ENCODE results near the gene TRIM62. TPM values are rescaled to one million over a fixed set of nuclear protein-coding genes. Genes with fewer than 3 reads are reported as not detected.

Gene TRIM62
- total RNA-seq, 1 donor, result 3.9 TPM

GRCh38 chr1:33220676-33221384 is 39.0 kb upstream of the TRIM62 start:
- no peak for TF ChIP-seq CTCF (IDR thresholded peaks at IDR 0.05; ENCODE audit: insufficient read depth, low read depth, low read length)
- peak; percentile 73 for DNase-seq (ENCODE audit: low read depth)
- H3K4me3 ChIP-seq (ENCODE audit: low read depth, low read length), result no peak overlapping the region

GRCh38 chr1:33219886-33220661 is 38.2 kb upstream of the TRIM62 start:
- peak; percentile 25 for DNase-seq (ENCODE audit: low read depth)
- no peak for TF ChIP-seq CTCF (IDR thresholded peaks at IDR 0.05; ENCODE audit: insufficient read depth, low read depth, low read length)
- no peak overlapping the region for H3K4me3 ChIP-seq (ENCODE audit: low read depth, low read length)

- no peak for TF ChIP-seq CTCF (IDR thresholded peaks at IDR 0.05; ENCODE audit: insufficient read depth, low read depth, low read length)
- no peak for DNase-seq (ENCODE audit: low read depth)
- no peak overlapping the region for H3K4me3 ChIP-seq (ENCODE audit: low read depth, low read length)
These were observed 30.1 kb upstream of the TRIM62 start for GRCh38 chr1:33211972-33212371.

GRCh38 chr1:33206340-33206739 is 24.5 kb upstream of the TRIM62 start:
- no peak for DNase-seq (ENCODE audit: low read depth)
- H3K4me3 ChIP-seq (ENCODE audit: low read depth, low read length), result no peak overlapping the region
- no peak for TF ChIP-seq CTCF (IDR thresholded peaks at IDR 0.05; ENCODE audit: insufficient read depth, low read depth, low read length)

GRCh38 chr1:33195556-33195955 is 13.7 kb upstream of the TRIM62 start:
- no peak for DNase-seq (ENCODE audit: low read depth)
- TF ChIP-seq CTCF (IDR thresholded peaks at IDR 0.05; ENCODE audit: insufficient read depth, low read depth, low read length), result no peak

GRCh38 chr1:33191731-33192275 is 10.0 kb upstream of the TRIM62 start:
- no peak overlapping the region for H3K4me3 ChIP-seq (ENCODE audit: low read depth, low read length)
- TF ChIP-seq CTCF (IDR thresholded peaks at IDR 0.05; ENCODE audit: insufficient read depth, low read depth, low read length), result no peak
- no peak for DNase-seq (ENCODE audit: low read depth)

More at GRCh38 chr1:33195556-33195955, 13.7 kb upstream of the TRIM62 start:
- H3K4me3 ChIP-seq (ENCODE audit: low read depth, low read length), result no peak overlapping the region

All from fibroblast of villous mesenchyme (primary cell).